KMS-11 (cell line): Measurements from ENCODE around the gene GFM1.

ENCODE experiments used
- H2AFZ ChIP-seq: fragments of 200-600 bp; sonication (generic); 2 replicates; pipeline ENCODE4 v1.6.1; 2016; ENCODE audit warnings: antibody characterized with exemption, mixed run types, low read depth
- H3K27ac ChIP-seq: fragments of 200-600 bp; sonication (generic); 2 replicates; pipeline ENCODE4 v1.6.1; 2016; ENCODE audit warnings: mild to moderate bottlenecking, mixed run types
- H3K27me3 ChIP-seq: fragments of 200-600 bp; sonication (generic); 2 replicates; pipeline ENCODE4 v1.6.1; 2017; ENCODE audit warnings: mild to moderate bottlenecking, low read depth, mixed run types, moderate library complexity; ENCODE audit not compliant: insufficient read depth
- H3K36me3 ChIP-seq: fragments of 200-600 bp; sonication (generic); 2 replicates; pipeline ENCODE4 v1.6.1; 2017; ENCODE audit warnings: mild to moderate bottlenecking, mixed run types; ENCODE audit not compliant: insufficient read depth
- H3K4me1 ChIP-seq: fragments of 200-600 bp; sonication (generic); 2 replicates; pipeline ENCODE4 v1.6.1; 2016; ENCODE audit warnings: mild to moderate bottlenecking, low read depth, mixed run types; ENCODE audit not compliant: poor library complexity, severe bottlenecking
- H3K4me2 ChIP-seq: fragments of 200-600 bp; sonication (generic); 2 replicates; pipeline ENCODE4 v1.7.0; 2016; ENCODE audit warnings: mild to moderate bottlenecking, mixed run types
- H3K4me3 ChIP-seq: fragments of 200-600 bp; sonication (generic); IDR thresholded peaks from 2 replicates; pipeline ENCODE4 v1.6.1; 2017; ENCODE audit warnings: low read depth, low read length, mixed read lengths; ENCODE audit not compliant: insufficient read depth
- H3K79me2 ChIP-seq: fragments of 200-600 bp; sonication (generic); 2 replicates; pipeline ENCODE4 v1.6.1; 2016; ENCODE audit warnings: low read depth, mixed run types; ENCODE audit not compliant: insufficient read depth
- H3K9ac ChIP-seq: fragments of 200-600 bp; sonication (generic); 2 replicates; pipeline ENCODE4 v1.6.1; 2016; ENCODE audit warnings: mild to moderate bottlenecking, mixed run types
- H4K20me1 ChIP-seq: fragments of 200-600 bp; sonication (generic); 2 replicates; pipeline ENCODE4 v1.6.1; 2016; ENCODE audit warnings: mild to moderate bottlenecking, mixed run types; ENCODE audit not compliant: insufficient read depth
- CTCF ChIP-seq: fragments of 200-600 bp; sonication (generic); conservative IDR thresholded peaks from 2 replicates; pipeline ENCODE4 v1.6.1; 2017; ENCODE audit warnings: low read depth, mild to moderate bottlenecking, antibody characterized with exemption, low read length, moderate library complexity, mixed read lengths

GFM1 gene

GRCh38 chr3:158731486-158731885 lies 87.2 kb downstream of the GFM1 start:
- Histone ChIP-seq H3K4me2 (no peak overlapping the region), H3K79me2 (no peaks in the 10 kb centered on the region), H3K9ac (no peak overlapping the region), H3K36me3 (no peaks in the 10 kb centered on the region), H3K27me3 (no peaks in the 10 kb centered on the region), H3K4me3 (no peak overlapping the region), H2AFZ (no peak overlapping the region), H3K4me1 (no peaks in the 10 kb centered on the region), H4K20me1 (no peaks in the 10 kb centered on the region), H3K27ac (no peak overlapping the region)
- TF ChIP-seq CTCF = no peak

- TF ChIP-seq CTCF = no peak
- H3K4me2 ChIP-seq = no peak within 1 kb of the TSS
- no peaks in the 10 kb centered on the region for H3K4me1 ChIP-seq
- H3K36me3 ChIP-seq = no peaks in the 10 kb centered on the region
- H3K4me3 ChIP-seq = no peak within 1 kb of the TSS
- no peaks in the 10 kb centered on the region for H3K27me3 ChIP-seq
- no peaks in the 10 kb centered on the region for H4K20me1 ChIP-seq
- H2AFZ ChIP-seq = no peak within 1 kb of the TSS
- no peak within 1 kb of the TSS for H3K27ac ChIP-seq
- H3K79me2 ChIP-seq = no peaks in the 10 kb centered on the region
- no peak within 1 kb of the TSS for H3K9ac ChIP-seq
Observed at GRCh38 chr3:158731938-158732855, 87.9 kb downstream of the GFM1 start, which contains the start of gene RARRES1. TSS of gene RARRES1 (minus strand) at chr3:158732457. CDS start at chr3:158732415, 42 bp downstream.

GRCh38 chr3:158732856-158733200 lies 88.5 kb downstream of the GFM1 start:
- no peak overlapping the region for H2AFZ ChIP-seq
- H3K4me2 ChIP-seq = no peak overlapping the region

GRCh38 chr3:158733656-158734055 lies 89.3 kb downstream of the GFM1 start:
- no peaks in the 10 kb centered on the region for H3K27me3 ChIP-seq
- H3K9ac ChIP-seq = no peak overlapping the region
- H3K79me2 ChIP-seq = no peaks in the 10 kb centered on the region
- no peaks in the 10 kb centered on the region for H4K20me1 ChIP-seq
- TF ChIP-seq CTCF = no peak
- no peaks in the 10 kb centered on the region for H3K4me1 ChIP-seq
- H3K36me3 ChIP-seq = no peaks in the 10 kb centered on the region
- no peak overlapping the region for H2AFZ ChIP-seq
- no peak overlapping the region for H3K4me3 ChIP-seq
- H3K27ac ChIP-seq = no peak overlapping the region
- no peak overlapping the region for H3K4me2 ChIP-seq

More at GRCh38 chr3:158732856-158733200, 88.5 kb downstream of the GFM1 start:
- H3K36me3 ChIP-seq = no peaks in the 10 kb centered on the region
- H3K27ac ChIP-seq = no peak overlapping the region
- no peak overlapping the region for H3K4me3 ChIP-seq
- H4K20me1 ChIP-seq = no peaks in the 10 kb centered on the region
- no peaks in the 10 kb centered on the region for H3K27me3 ChIP-seq
- no peaks in the 10 kb centered on the region for H3K4me1 ChIP-seq
- H3K9ac ChIP-seq = no peak overlapping the region
- no peak for TF ChIP-seq CTCF
- no peaks in the 10 kb centered on the region for H3K79me2 ChIP-seq
